Subcutaneous adipose tissue (tissue), 4 donors: ENCODE measurements around the gene NAA80. TPM values are rescaled to one million over a fixed set of nuclear protein-coding genes. Genes with fewer than 3 reads are reported as not detected.

Experiments
- total RNA-seq, 4 donors: library from RNA; depleted of rRNA; stranded (reverse); fragments of >200 nt; gene quantifications; one replicate each; pipeline ENCODE4 v1.1.0, GENCODE V29; 2016
- TF ChIP-seq, protein P1 (sequence below): fragments of 450-650 bp; IDR thresholded peaks from one replicate; pipeline ENCODE4 v1.5.1; 2016; ENCODE audit warnings: low read depth, mild to moderate bottlenecking, control low read depth, antibody characterized with exemption, moderate library complexity

The NAA80 gene
- total RNA-seq, 4 donors from 2014 or later = 5.2 to 10.4 (median 6.6) TPM

DNA sequence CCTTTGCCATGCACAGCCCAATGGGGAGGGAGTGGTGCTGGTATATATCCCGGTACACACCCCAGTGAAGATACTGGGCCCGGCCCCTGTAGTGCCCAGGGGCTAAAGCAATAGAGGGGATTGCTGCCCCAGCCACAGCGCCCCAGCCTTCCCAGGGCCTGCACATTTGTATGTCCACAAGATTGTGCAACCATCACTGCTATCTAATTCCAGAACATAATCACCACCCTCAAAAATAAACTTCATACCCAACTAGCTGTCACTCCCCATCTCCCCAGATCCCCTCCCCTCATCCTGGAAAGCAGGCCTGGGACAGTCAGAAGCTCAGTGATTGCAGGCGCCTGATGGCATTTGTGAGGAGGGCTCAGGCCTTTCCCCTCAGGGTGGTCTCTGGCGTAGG is 49.7 kb downstream of the NAA80 start:
- TF ChIP-seq, protein P1, sequence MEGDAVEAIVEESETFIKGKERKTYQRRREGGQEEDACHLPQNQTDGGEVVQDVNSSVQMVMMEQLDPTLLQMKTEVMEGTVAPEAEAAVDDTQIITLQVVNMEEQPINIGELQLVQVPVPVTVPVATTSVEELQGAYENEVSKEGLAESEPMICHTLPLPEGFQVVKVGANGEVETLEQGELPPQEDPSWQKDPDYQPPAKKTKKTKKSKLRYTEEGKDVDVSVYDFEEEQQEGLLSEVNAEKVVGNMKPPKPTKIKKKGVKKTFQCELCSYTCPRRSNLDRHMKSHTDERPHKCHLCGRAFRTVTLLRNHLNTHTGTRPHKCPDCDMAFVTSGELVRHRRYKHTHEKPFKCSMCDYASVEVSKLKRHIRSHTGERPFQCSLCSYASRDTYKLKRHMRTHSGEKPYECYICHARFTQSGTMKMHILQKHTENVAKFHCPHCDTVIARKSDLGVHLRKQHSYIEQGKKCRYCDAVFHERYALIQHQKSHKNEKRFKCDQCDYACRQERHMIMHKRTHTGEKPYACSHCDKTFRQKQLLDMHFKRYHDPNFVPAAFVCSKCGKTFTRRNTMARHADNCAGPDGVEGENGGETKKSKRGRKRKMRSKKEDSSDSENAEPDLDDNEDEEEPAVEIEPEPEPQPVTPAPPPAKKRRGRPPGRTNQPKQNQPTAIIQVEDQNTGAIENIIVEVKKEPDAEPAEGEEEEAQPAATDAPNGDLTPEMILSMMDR = no peak

DNA sequence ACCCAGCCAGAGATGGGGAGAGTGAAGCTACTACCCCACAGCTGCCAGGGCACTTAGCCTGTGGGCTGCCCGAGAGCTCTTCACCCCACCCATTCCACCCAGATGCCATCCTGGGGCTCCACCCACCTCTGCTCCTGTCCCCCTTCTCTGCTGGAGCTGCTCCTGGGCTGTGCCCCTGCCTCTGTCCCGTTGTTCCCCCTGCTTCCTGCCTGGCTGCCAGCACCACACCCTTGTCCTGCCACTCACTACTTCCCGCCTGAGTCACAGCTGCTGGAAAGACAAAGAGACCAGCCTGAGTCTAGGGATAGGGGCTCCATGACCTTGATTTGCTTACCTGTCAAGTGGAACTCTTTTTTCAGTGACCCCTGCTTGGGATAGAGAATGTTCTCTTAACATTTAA is 50.8 kb downstream of the NAA80 start:
- TF ChIP-seq, protein P1 = no peak

DNA sequence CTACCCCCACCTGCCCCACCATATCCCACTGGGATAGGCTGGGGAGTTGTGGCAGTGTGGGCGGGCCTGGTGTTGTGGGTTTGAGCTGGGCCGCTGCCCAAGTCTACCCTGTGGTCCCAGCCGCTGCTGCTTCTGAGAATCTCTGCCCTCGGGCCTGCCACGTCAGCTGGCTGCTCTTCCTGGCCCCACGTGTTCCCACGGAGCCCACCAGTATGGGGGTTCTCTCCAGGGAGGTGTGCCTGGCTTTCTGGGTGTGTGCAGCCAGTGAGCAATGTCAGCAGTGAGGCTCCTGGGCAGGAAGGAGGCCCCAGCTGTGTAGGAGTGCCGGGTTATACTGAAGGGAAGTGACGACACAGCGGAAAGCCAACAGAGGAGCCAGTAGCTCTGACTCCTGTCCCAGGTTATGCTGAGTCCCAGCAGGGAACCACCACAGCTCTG is 52.7 kb downstream of the NAA80 start:
- TF ChIP-seq, protein P1 = no peak

Other genes starting within 250 kb of the NAA80 start
- gene RBM5, start 210.5 kb downstream of the NAA80 start, total RNA-seq = 100 to 1,000 TPM; 236 to 276 (median 256) TPM
- gene SEMA3F, start 144.1 kb downstream of the NAA80 start, total RNA-seq = 10 to 100 TPM in 2 of 4 donors, 1 to 10 TPM in 2; 4.6 to 32.8 (median 11.5) TPM
- gene GNAT1, start 107.8 kb downstream of the NAA80 start, total RNA-seq = not detected
- gene SLC38A3, start 94.1 kb downstream of the NAA80 start, total RNA-seq = not detected
- 100 to 1,000 TPM; 208 to 300 (median 249) TPM for gene GNAI2, start 63.2 kb downstream of the NAA80 start, total RNA-seq
- gene SEMA3B, start 30.3 kb downstream of the NAA80 start, total RNA-seq = 10 to 100 TPM in 1 of 4 donors, 1 to 10 TPM in 3; 2.4 to 13.7 (median 7.0) TPM
- gene LSMEM2, start 20.3 kb downstream of the NAA80 start, total RNA-seq = not detected
- gene IFRD2, start 7.0 kb downstream of the NAA80 start, total RNA-seq = 10 to 100 TPM; 31.6 to 56.4 (median 52.2) TPM
- gene HYAL3, start within 50 bp of the NAA80 start, total RNA-seq = 1 to 10 TPM; 1.5 to 5.1 (median 3.4) TPM
- gene HYAL1, start 4.2 kb upstream of the NAA80 start, total RNA-seq = 10 to 100 TPM in 1 of 4 donors, 1 to 10 TPM in 3; 3.1 to 13.8 (median 4.7) TPM
- 100 to 1,000 TPM in 2 of 4 donors, 10 to 100 TPM in 2; 54.4 to 207 (median 117) TPM for gene HYAL2, start 23.3 kb upstream of the NAA80 start, total RNA-seq
- gene TUSC2, start 28.8 kb upstream of the NAA80 start, total RNA-seq = 10 to 100 TPM; 17.8 to 27.5 (median 20.7) TPM
- 10 to 100 TPM; 37.0 to 62.8 (median 54.1) TPM for gene RASSF1, start 41.4 kb upstream of the NAA80 start, total RNA-seq
- 1 to 10 TPM in 1 of 4 donors, not detected in 3; 1.5 TPM for gene ZMYND10, start 46.3 kb upstream of the NAA80 start, total RNA-seq
- gene NPRL2, start 51.4 kb upstream of the NAA80 start, total RNA-seq = 10 to 100 TPM; 14.3 to 18.8 (median 17.5) TPM
- 10 to 100 TPM; 13.9 to 22.0 (median 18.2) TPM for gene CYB561D2, start 51.5 kb upstream of the NAA80 start, total RNA-seq
- gene TMEM115, start 60.1 kb upstream of the NAA80 start, total RNA-seq = 10 to 100 TPM; 30.5 to 44.5 (median 41.2) TPM
- 1 to 10 TPM in 1 of 4 donors, under 1 TPM in 2, not detected in 1; 0.65 to 1.7 (median 0.66) TPM for gene CACNA2D2, start 204.2 kb upstream of the NAA80 start, total RNA-seq